ENCODE results near the gene CYP24A1. TPM values are rescaled to one million over a fixed set of nuclear protein-coding genes. Genes with fewer than 3 reads are reported as not detected.

CYP24A1 gene
- total and polyA plus RNA-seq, 2 of the 13 experiments (the other 11 are each of a cell fraction or from before 2014, with no cell fraction given): 9.4 to 32.7 TPM

DNA sequence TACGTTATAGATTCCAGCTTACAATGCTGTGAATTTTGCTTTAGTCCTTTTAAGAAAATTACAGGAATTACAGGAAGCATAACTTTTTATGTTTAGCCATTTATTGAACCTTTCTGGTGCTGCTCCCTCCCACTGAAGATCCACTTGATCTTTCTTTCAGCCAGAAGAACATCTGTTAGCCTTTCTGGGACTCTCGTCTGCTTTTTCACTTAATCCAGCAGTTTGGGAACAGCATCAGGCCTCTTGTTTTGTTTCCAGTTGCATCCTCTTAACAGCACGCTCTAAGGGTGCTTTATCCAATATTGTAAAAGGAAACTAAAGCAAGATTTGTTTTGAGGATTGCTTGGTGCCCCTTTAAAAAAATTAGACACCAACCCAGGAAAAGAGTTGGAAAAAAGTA, 10.3 kb upstream of the CYP24A1 start (continued):
- no peak for TF ChIP-seq ATM (IDR thresholded peaks at IDR 0.05; ENCODE audit: borderline replicate concordance)
- TF ChIP-seq MED13 (CRISPR knock-in tag; IDR thresholded peaks at IDR 0.05): no peak
- no peak for TF ChIP-seq TCF7 (IDR thresholded peaks at IDR 0.05; ENCODE audit: low read depth)

DNA sequence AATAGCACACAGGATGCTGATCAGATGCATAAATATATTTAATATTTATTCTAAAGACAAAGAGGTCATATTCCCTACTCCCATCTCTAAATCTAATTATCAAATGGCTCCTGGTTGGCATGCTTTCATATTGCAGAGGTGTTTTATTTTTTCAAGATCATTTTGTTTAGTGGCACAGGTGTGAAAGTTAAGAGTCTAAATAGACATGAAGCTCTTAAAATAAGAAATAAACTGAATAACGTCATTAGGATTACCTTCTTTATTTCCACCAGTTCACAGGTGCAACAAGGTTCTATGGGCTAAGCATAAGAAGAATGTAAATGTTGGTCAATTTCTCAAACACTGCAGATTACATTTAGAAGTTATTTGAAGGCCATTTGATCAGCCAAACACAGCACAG, 7.1 kb upstream of the CYP24A1 start:
- FAIRE-seq (no peak), DNase-seq (ENCODE audit: low spot score) (no peak), ATAC-seq (no peak)
- 79% methylated on average over 1 of the region's 1 CpG for WGBS (ENCODE audit: low lambda C conversion rate)
- ChIA-PET POLR2A (interaction anchor here (1.2 to 3.1 kb wide), 3 partner anchors 14 to 78 kb away, joined by 4 to 9 read pairs (median 8); no protein-coding TSS in a partner anchor), CTCF (ENCODE audit: low intra/inter-chr PET ratio, low total read pairs) (no interaction called here)
- TF ChIP-seq YEATS4 (CRISPR knock-in tag; IDR thresholded peaks at IDR 0.05; ENCODE audit: borderline replicate concordance) (0 out of 2 replicates have a peak, but pooled peaks have one; percentile 3), HOXA7 (CRISPR knock-in tag; IDR thresholded peaks at IDR 0.05) (no peak), ZNF124 (CRISPR knock-in tag; IDR thresholded peaks at IDR 0.05) (no peak)
- H3K4me1 ChIP-seq (ENCODE audit: insufficient read depth, low read length): peaks cover 25% of the 10 kb centered on the region
- no TSS peak for BruUV-seq (replicated peaks)
- H2AFZ ChIP-seq (ENCODE audit: low read length): no peak overlapping the region
- H3K9me3 ChIP-seq (ENCODE audit: low read length): no peaks in the 10 kb centered on the region
- H3K36me3 ChIP-seq (replicated peaks in 1 of 2; ENCODE audit: control insufficient read depth in 1 of 2, insufficient read depth in 2 of 2, low read length in 2 of 2): no peaks in the 10 kb centered on the region
- no peak overlapping the region for H3K4me2 ChIP-seq (ENCODE audit: low read depth, low read length)
- in situ Hi-C loops (cut with HindIII; ENCODE audit: extremely low pct_ligation_motif_present, low pct_unique_long_range_greater_than_20kb): no loop called here
- H3K27me3 ChIP-seq (ENCODE audit: control insufficient read depth in 1 of 2, insufficient read depth in 2 of 2, low read length in 2 of 2): no peaks in the 10 kb centered on the region
- no peak overlapping the region for H3K27ac ChIP-seq (ENCODE audit: extremely low read length, insufficient read depth, low read length)
- H3K79me2 ChIP-seq (ENCODE audit: insufficient read depth, low read length): no peaks in the 10 kb centered on the region
- intact Hi-C loops (cut with micrococcal nuclease; ENCODE audit: unreplicated experiment): no loop called here
- H4K20me1 ChIP-seq (ENCODE audit: insufficient read depth, low read length): no peaks in the 10 kb centered on the region
- no peak overlapping the region for H3K4me3 ChIP-seq (replicated peaks in 1 of 3; ENCODE audit: insufficient read depth in 1 of 3, low read depth in 2 of 3, low read length in 3 of 3)
- H3K9ac ChIP-seq (ENCODE audit: insufficient read depth, low read depth, low read length): no peak overlapping the region

GRCh38 chr20:54179946-54180345, 6.2 kb upstream of the CYP24A1 start:
- no peaks in the 10 kb centered on the region for H3K27me3 ChIP-seq (ENCODE audit: control insufficient read depth in 1 of 2, insufficient read depth in 2 of 2, low read length in 2 of 2)
- intact Hi-C loops (cut with micrococcal nuclease; ENCODE audit: unreplicated experiment): no loop called here
- ATAC-seq (no peak), FAIRE-seq (no peak), DNase-seq (ENCODE audit: low spot score) (no peak)
- TF ChIP-seq ZBTB40 (IDR thresholded peaks at IDR 0.05) (no peak), ZBTB40 (CRISPR knock-in tag; IDR thresholded peaks at IDR 0.05) (no peak), DNMT3B (CRISPR knock-in tag; conservative IDR thresholded peaks at IDR 0.05) (0 out of 2 replicates have a peak, but pooled peaks have one; percentile 31), PITX1 (CRISPR knock-in tag; IDR thresholded peaks at IDR 0.05) (no peak)
- H3K79me2 ChIP-seq (ENCODE audit: insufficient read depth, low read length): no peaks in the 10 kb centered on the region
- BruUV-seq (replicated peaks): no TSS peak
- no peak overlapping the region for H3K4me3 ChIP-seq (replicated peaks in 1 of 3; ENCODE audit: insufficient read depth in 1 of 3, low read depth in 2 of 3, low read length in 3 of 3)
- no peak overlapping the region for H3K27ac ChIP-seq (ENCODE audit: extremely low read length, insufficient read depth, low read length)
- peaks cover 29% of the 10 kb centered on the region for H3K4me1 ChIP-seq (ENCODE audit: insufficient read depth, low read length)
- ChIA-PET POLR2A (interaction anchor here (1.4 to 3.1 kb wide), 2 partner anchors 15 to 47 kb away, joined by 5 to 9 read pairs; no protein-coding TSS in a partner anchor), CTCF (ENCODE audit: low intra/inter-chr PET ratio, low total read pairs) (no interaction called here)
- WGBS (ENCODE audit: low lambda C conversion rate): 80% methylated on average over 2 of the region's 2 CpGs
- no peaks in the 10 kb centered on the region for H3K9me3 ChIP-seq (ENCODE audit: low read length)
- no peaks in the 10 kb centered on the region for H4K20me1 ChIP-seq (ENCODE audit: insufficient read depth, low read length)
- H3K9ac ChIP-seq (ENCODE audit: insufficient read depth, low read depth, low read length): no peak overlapping the region
- H3K36me3 ChIP-seq (replicated peaks in 1 of 2; ENCODE audit: control insufficient read depth in 1 of 2, insufficient read depth in 2 of 2, low read length in 2 of 2): no peaks in the 10 kb centered on the region
- H3K4me2 ChIP-seq (ENCODE audit: low read depth, low read length): no peak overlapping the region
- no peak overlapping the region for H2AFZ ChIP-seq (ENCODE audit: low read length)
- in situ Hi-C loops (cut with HindIII; ENCODE audit: extremely low pct_ligation_motif_present, low pct_unique_long_range_greater_than_20kb): no loop called here
